ENCODE results near the gene MPEG1.

The MPEG1 gene

GRCh38 chr11:59247531-59248227, 35.0 kb upstream of the MPEG1 start:
- Histone ChIP-seq H3K4me1 (ENCODE audit: control insufficient read depth, low read length) (no peaks in the 10 kb centered on the region), H3K79me2 (ENCODE audit: control insufficient read depth, low read length) (no peaks in the 10 kb centered on the region), H4K20me1 (ENCODE audit: control insufficient read depth, insufficient read depth, low read depth, low read length) (no peaks in the 10 kb centered on the region), H3K4me3 (ENCODE audit: low read length) (no peak overlapping the region), H3K9me3 (ENCODE audit: control insufficient read depth, insufficient read depth, low read length) (no peaks in the 10 kb centered on the region), H3K27me3 (ENCODE audit: control insufficient read depth, low read length) (0 out of 2 replicates have a peak, but pooled peaks cover 4% of the 10 kb centered on the region), H3K9me2 (replicated peaks; ENCODE audit: control insufficient read depth, low read length) (no peaks in the 10 kb centered on the region), H3K4me2 (ENCODE audit: low read length) (no peak overlapping the region), H3F3A (ENCODE audit: control insufficient read depth, insufficient read depth) (no peaks in the 10 kb centered on the region), H3K36me3 (ENCODE audit: control insufficient read depth, low read length) (no peaks in the 10 kb centered on the region), H3K27ac (ENCODE audit: low read depth, low read length) (no peak overlapping the region)
- TF ChIP-seq CTCF (IDR thresholded peaks at IDR 0.05; ENCODE audit: low read depth, low read length, poor library complexity, severe bottlenecking): no peak

GRCh38 chr11:59243633-59244032, 30.9 kb upstream of the MPEG1 start:
- no peaks in the 10 kb centered on the region for H3K9me2 ChIP-seq (replicated peaks; ENCODE audit: control insufficient read depth, low read length)
- no peaks in the 10 kb centered on the region for H3F3A ChIP-seq (ENCODE audit: control insufficient read depth, insufficient read depth)
- no peaks in the 10 kb centered on the region for H3K36me3 ChIP-seq (ENCODE audit: control insufficient read depth, low read length)

GRCh38 chr11:59240322-59240721, 27.6 kb upstream of the MPEG1 start:
- Histone ChIP-seq H3F3A (ENCODE audit: control insufficient read depth, insufficient read depth) (no peaks in the 10 kb centered on the region), H3K9me2 (replicated peaks; ENCODE audit: control insufficient read depth, low read length) (no peaks in the 10 kb centered on the region), H3K27ac (ENCODE audit: low read depth, low read length) (no peak overlapping the region), H3K36me3 (ENCODE audit: control insufficient read depth, low read length) (no peaks in the 10 kb centered on the region), H4K20me1 (ENCODE audit: control insufficient read depth, insufficient read depth, low read depth, low read length) (no peaks in the 10 kb centered on the region), H3K4me1 (ENCODE audit: control insufficient read depth, low read length) (no peaks in the 10 kb centered on the region), H3K4me3 (ENCODE audit: low read length) (no peak overlapping the region), H3K4me2 (ENCODE audit: low read length) (no peak overlapping the region), H3K79me2 (ENCODE audit: control insufficient read depth, low read length) (no peaks in the 10 kb centered on the region), H3K27me3 (ENCODE audit: control insufficient read depth, low read length) (no peaks in the 10 kb centered on the region), H3K9me3 (ENCODE audit: control insufficient read depth, insufficient read depth, low read length) (peaks cover 10% of the 10 kb centered on the region)
- TF ChIP-seq EZH2phosphoT487 (IDR thresholded peaks at IDR 0.05; ENCODE audit: borderline replicate concordance, low read length) (no peak), CTCF (IDR thresholded peaks at IDR 0.05; ENCODE audit: low read depth, low read length, poor library complexity, severe bottlenecking) (no peak)

More at GRCh38 chr11:59243633-59244032, 30.9 kb upstream of the MPEG1 start:
- Histone ChIP-seq H3K9me3 (ENCODE audit: control insufficient read depth, insufficient read depth, low read length) (peaks cover 10% of the 10 kb centered on the region), H4K20me1 (ENCODE audit: control insufficient read depth, insufficient read depth, low read depth, low read length) (no peaks in the 10 kb centered on the region), H3K4me2 (ENCODE audit: low read length) (no peak overlapping the region), H3K4me1 (ENCODE audit: control insufficient read depth, low read length) (no peaks in the 10 kb centered on the region), H3K79me2 (ENCODE audit: control insufficient read depth, low read length) (no peaks in the 10 kb centered on the region), H3K4me3 (ENCODE audit: low read length) (no peak overlapping the region), H3K27ac (ENCODE audit: low read depth, low read length) (no peak overlapping the region), H3K27me3 (ENCODE audit: control insufficient read depth, low read length) (0 out of 2 replicates have a peak, but pooled peaks cover 4% of the 10 kb centered on the region)
- no peak for TF ChIP-seq CTCF (IDR thresholded peaks at IDR 0.05; ENCODE audit: low read depth, low read length, poor library complexity, severe bottlenecking)
- TF ChIP-seq EZH2phosphoT487 (IDR thresholded peaks at IDR 0.05; ENCODE audit: borderline replicate concordance, low read length): no peak

Data from DOHH2 (cell line).